Calu3 (cell line): ENCODE data around the gene CCDC70. TPM values are rescaled to one million over a fixed set of nuclear protein-coding genes. Genes with fewer than 3 reads are reported as not detected.

Source experiments
- BruUV-seq: library from RNA; stranded (reverse); fragments of 400-500 nt; replicated peaks from 2 replicates; lab custom pipeline; 2021; lab: Mats Ljungman, UMichigan
- CTCF ChIA-PET: fragments of 300-600 bp; sonication (Branson Sonifier 250); formaldehyde crosslinking; loops from one replicate; lab custom pipeline; 2022; ENCODE audit warnings: antibody characterized with exemption; lab: Charles Lee
- DNase-seq: peaks from one replicate; pipeline ENCODE4 v3.0.0; 2022
- H3K27ac Mint-ChIP-seq: one replicate; pipeline ENCODE4 v1.8.0; 2022; ENCODE audit warnings: mixed read lengths; ENCODE audit not compliant: unreplicated experiment
- H3K27me3 Mint-ChIP-seq: one replicate; pipeline ENCODE4 v1.8.0; 2022; ENCODE audit warnings: mixed read lengths; ENCODE audit not compliant: unreplicated experiment
- H3K36me3 Mint-ChIP-seq: one replicate; pipeline ENCODE4 v1.8.0; 2022; ENCODE audit warnings: mild to moderate bottlenecking, moderate library complexity, mixed read lengths; ENCODE audit not compliant: insufficient read depth, unreplicated experiment
- H3K4me1 Mint-ChIP-seq: one replicate; pipeline ENCODE4 v1.8.0; 2022; ENCODE audit warnings: mild to moderate bottlenecking, low read depth, mixed read lengths; ENCODE audit not compliant: unreplicated experiment
- H3K4me3 Mint-ChIP-seq: one replicate; pipeline ENCODE4 v1.8.0; 2022; ENCODE audit warnings: mild to moderate bottlenecking, low read depth, moderate library complexity, mixed read lengths; ENCODE audit not compliant: unreplicated experiment
- H3K9me3 Mint-ChIP-seq: one replicate; pipeline ENCODE4 v1.8.0; 2022; ENCODE audit warnings: low read depth, mixed read lengths; ENCODE audit not compliant: unreplicated experiment
- intact Hi-C: fragments of 100-400 bp; cut with micrococcal nuclease; formaldehyde crosslinking; loops from one replicate; pipeline ENCODE4 v1.10.0; 2022; ENCODE audit not compliant: unreplicated experiment
- total RNA-seq: library from RNA; stranded (reverse); gene quantifications from 2 replicates; pipeline ENCODE4 v1.2.3, GENCODE V29; 2022
- TF ChIP-seq, protein P1 (sequence below): fragments of 200-600 bp; IDR thresholded peaks from one replicate; pipeline ENCODE4 v1.8.0; 2022; ENCODE audit warnings: antibody characterized with exemption; ENCODE audit not compliant: unreplicated experiment

Gene CCDC70
- total RNA-seq, 1 experiment from 2014 or later: not detected

GRCh38 chr13:51829568-51829899, 32.2 kb upstream of the CCDC70 start:
- no peak for DNase-seq
- Mint-ChIP-seq H3K27me3 (peaks cover 72% of the 10 kb centered on the region), H3K4me3 (no peak overlapping the region), H3K9me3 (no peaks in the 10 kb centered on the region), H3K27ac (no peak overlapping the region), H3K36me3 (no peaks in the 10 kb centered on the region), H3K4me1 (no peaks in the 10 kb centered on the region)
- BruUV-seq: no TSS peak
- CTCF ChIA-PET: no interaction called here
- TF ChIP-seq, protein P1, sequence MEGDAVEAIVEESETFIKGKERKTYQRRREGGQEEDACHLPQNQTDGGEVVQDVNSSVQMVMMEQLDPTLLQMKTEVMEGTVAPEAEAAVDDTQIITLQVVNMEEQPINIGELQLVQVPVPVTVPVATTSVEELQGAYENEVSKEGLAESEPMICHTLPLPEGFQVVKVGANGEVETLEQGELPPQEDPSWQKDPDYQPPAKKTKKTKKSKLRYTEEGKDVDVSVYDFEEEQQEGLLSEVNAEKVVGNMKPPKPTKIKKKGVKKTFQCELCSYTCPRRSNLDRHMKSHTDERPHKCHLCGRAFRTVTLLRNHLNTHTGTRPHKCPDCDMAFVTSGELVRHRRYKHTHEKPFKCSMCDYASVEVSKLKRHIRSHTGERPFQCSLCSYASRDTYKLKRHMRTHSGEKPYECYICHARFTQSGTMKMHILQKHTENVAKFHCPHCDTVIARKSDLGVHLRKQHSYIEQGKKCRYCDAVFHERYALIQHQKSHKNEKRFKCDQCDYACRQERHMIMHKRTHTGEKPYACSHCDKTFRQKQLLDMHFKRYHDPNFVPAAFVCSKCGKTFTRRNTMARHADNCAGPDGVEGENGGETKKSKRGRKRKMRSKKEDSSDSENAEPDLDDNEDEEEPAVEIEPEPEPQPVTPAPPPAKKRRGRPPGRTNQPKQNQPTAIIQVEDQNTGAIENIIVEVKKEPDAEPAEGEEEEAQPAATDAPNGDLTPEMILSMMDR: no peak
- intact Hi-C loops: no loop called here

DNA sequence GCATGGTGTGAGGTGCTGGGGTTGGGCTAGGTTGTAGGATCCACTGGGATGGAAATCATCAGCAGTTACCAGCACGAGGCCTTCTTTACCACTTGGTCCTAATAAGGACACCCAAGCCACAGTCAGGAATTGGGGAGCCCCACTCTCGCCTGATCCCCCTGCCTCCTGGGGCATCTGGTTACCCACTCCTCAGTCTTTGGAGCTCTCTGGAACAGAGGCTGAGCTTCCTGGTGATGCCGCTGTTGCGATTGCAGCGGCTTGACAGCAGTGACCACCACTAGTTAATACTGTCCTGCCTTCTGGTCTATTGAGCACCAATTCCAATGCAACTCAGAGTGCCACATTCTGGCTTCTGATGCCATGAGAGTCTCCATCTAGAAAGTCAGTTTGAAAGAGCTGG, 30.2 kb upstream of the CCDC70 start:
- TF ChIP-seq, protein P1: no peak
- intact Hi-C loops: no loop called here
- H3K4me3 Mint-ChIP-seq: no peak overlapping the region
- H3K27me3 Mint-ChIP-seq: peaks cover 78% of the 10 kb centered on the region
- no peak overlapping the region for H3K27ac Mint-ChIP-seq
- CTCF ChIA-PET: no interaction called here
- H3K9me3 Mint-ChIP-seq: no peaks in the 10 kb centered on the region
- no TSS peak for BruUV-seq
- H3K36me3 Mint-ChIP-seq: no peaks in the 10 kb centered on the region
- DNase-seq: no peak
- no peaks in the 10 kb centered on the region for H3K4me1 Mint-ChIP-seq

DNA sequence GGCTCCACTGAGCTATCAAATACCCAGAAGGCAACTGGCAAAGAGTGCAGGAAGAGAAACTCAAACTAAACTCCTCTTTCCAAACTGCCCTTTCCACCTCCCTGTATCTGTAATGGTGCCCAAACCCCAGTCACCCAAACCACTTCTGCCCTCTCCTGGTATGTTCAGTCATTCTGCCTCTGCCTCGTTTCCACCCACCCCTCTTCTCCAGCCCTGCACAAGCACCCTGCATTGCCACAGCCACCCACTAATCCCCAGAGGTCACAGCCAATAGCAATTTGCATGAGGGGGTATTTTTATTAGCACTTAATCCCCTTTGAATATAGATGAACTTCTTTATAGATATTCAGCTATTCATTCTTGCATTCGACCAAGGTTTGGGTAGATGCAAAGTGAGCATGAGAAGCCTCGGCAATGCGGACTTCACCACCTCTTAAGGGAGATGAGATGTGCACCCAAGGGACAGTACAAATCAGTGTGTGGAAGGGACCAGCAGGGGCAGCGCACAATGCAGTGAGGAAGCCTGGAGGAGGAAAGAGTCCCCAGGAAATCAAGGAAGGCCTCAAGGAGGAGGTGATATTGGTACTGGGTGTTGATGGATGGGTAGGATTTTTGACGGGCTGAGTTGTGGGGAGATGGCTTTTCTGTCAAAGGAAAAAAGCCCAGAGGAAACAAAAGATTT, 29.2 kb upstream of the CCDC70 start:
- TF ChIP-seq, protein P1: no peak
- Mint-ChIP-seq H3K9me3 (no peaks in the 10 kb centered on the region), H3K4me3 (no peak overlapping the region), H3K27me3 (peaks cover 78% of the 10 kb centered on the region), H3K27ac (no peak overlapping the region), H3K36me3 (no peaks in the 10 kb centered on the region), H3K4me1 (no peaks in the 10 kb centered on the region)
- DNase-seq: no peak
- CTCF ChIA-PET: no interaction called here
- intact Hi-C loops: no loop called here
- BruUV-seq: no TSS peak

GRCh38 chr13:51833980-51834379, 27.8 kb upstream of the CCDC70 start:
- no peaks in the 10 kb centered on the region for H3K9me3 Mint-ChIP-seq
- no peak overlapping the region for H3K4me3 Mint-ChIP-seq
- CTCF ChIA-PET: no interaction called here
- no TSS peak for BruUV-seq
- no peaks in the 10 kb centered on the region for H3K4me1 Mint-ChIP-seq
- TF ChIP-seq, protein P1: no peak
- intact Hi-C loops: no loop called here
- no peak overlapping the region for H3K27ac Mint-ChIP-seq
- no peak for DNase-seq
- no peaks in the 10 kb centered on the region for H3K36me3 Mint-ChIP-seq
- peaks cover 71% of the 10 kb centered on the region for H3K27me3 Mint-ChIP-seq
